HTERT RPE-1 (cell line): Measurements from ENCODE around the gene FYCO1.

Source experiments
- in situ Hi-C: fragments of 300-500 bp; cut with MboI; formaldehyde crosslinking; loops from 4 replicates; pipeline ENCODE4 v1.14.3; 2020; ENCODE audit warnings: low sequenced_read_pairs

FYCO1 gene

GRCh38 chr3:45944830-45945620 lies 50.6 kb downstream of the FYCO1 start:
- in situ Hi-C loops: no loop called here

DNA sequence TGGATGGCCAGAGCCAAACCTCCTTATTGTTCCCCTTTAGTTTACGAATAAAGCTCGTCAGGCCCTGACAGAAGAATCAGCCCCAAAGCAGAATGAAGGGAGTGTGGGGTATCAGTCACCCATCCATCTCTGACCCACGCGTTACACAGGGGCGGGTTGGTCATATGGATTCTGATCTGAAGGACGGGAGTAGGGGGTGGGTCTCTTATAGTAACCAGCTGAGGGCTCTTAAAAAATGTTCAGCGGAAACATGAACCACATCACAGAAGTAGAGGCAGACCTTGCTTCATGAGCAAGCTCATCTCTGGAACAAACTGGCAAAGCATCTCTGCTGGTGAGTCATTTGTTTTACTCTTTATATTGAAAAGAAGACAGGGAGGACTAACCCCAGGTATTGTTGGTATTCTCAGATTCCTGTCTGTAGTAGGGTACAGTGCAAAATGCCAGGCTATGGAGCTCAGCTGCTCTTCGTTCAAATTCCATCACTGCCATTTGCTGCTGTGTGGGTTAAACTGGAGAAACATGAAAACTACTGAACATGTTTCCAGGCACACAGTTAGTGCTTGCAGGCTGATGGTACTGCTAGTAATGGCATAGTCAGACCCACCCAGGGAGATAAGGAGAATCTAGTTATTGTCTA lies 52.3 kb downstream of the FYCO1 start, which contains the start of gene CXCR6:
Gene CXCR6, plus strand, starts transcription at position 258 of the 640 bp plus-strand sequence. CDS start 3,018 bp downstream, outside the sequence.
- in situ Hi-C loops: no loop called here

DNA sequence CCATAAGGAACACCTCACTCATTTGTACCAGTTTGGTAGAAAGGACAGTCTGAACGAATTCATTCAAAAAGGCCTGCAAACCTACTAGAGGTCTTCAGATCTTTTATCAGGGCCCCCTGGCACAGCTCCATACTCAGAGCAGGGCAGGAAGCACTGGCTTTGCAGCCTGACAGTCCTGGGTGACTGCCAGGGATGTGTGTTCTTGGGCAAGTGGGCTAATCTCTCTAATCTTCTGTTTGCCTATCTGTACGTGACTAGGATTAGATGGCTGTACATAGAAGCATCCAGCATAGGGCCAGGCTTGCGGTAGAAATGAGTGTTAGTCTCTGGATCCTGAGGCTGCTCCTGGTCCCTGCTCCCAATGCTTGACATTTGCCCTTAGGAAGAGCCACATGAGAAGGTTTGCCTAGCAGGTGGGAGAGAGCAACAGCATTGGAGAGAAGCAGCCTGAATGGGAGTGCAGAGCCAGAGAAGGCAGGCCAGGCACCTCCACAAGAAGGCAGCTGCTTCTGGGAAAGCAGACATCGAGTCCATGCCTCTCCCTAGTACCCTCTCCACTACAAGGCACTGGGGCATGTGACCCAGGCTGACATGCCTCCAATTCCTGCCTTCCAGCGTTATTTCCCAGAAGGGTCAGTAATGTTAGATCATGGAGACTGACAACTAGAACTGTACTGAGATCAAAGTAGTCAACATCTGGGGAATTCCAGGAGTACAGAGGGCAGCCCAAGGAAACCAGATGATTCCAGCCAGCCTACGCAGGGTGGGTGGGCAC lies 53.4 kb downstream of the FYCO1 start:
- in situ Hi-C loops: no loop called here

DNA sequence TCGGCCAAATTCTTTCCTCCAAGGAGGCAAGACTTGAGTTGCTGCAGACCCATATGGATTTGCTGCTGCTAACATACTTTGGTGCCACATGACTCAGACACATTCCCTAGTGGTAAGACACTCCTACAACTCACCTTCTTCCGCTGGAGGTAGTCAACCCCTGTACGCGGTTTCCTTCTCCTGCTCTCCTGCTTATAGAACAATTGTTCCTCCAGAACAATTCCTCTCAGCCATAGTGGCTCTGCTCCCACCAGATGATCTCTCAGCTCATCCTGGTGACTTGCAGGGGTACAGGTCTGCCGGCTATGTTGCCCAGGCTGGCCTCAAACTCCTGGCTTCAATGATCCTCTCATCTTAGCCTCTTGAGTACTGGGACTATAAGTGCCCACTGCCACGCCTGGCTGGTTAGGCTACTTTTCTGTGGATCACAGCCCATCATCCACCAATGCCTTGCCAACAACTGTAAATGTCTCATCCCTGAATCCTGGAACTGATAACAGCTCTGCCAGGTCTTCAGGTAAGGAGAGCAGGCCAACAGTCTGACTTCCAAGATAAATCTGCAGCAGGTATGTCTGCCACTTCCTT lies 54.8 kb downstream of the FYCO1 start:
- in situ Hi-C loops: no loop called here

- in situ Hi-C loops: no loop called here
Measured at GRCh38 chr3:45940004-45940780, 55.4 kb downstream of the FYCO1 start.

DNA sequence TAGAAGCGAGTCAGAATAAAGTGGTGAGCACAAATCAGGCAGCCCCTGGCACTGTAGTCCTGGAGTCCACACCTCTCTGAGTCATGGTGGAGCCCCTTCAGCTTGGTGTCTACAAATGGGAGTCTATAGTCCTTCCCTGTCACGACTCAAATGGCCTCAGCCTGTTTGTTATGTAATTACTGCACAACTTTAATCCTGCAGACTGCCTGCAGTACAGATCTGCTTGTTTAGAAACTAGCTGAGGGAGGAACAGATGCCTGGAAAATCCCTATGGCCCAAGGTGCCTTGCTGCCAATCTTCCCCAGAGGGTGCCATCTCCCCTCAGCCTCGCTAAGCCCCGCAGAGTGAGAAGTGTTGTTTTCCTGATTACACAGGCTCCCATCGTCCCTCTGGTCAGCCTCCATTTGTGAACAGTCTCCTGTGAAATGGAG lies 56.3 kb downstream of the FYCO1 start:
- in situ Hi-C loops: no loop called here

GRCh38 chr3:45938864-45939263 lies 56.8 kb downstream of the FYCO1 start:
- in situ Hi-C loops: no loop called here

DNA sequence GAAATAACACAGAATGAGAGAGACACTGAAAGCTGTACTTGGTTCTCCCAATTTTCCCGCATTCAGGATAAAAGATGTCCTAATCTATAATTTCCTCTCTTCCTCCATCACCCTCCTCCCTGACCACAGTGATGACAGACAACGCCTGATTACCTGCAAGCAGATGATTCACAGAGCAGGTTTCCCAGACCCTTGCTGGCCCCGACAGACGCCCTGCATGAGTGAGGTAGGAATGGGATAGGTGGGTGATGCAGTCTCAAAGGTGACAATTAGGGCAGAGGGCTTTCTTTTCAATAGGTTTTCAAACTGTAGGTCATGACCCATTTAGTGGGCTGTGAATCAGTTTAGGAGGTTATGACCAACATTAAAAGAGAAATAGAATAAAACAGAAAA lies 57.6 kb downstream of the FYCO1 start:
- in situ Hi-C loops: no loop called here

DNA sequence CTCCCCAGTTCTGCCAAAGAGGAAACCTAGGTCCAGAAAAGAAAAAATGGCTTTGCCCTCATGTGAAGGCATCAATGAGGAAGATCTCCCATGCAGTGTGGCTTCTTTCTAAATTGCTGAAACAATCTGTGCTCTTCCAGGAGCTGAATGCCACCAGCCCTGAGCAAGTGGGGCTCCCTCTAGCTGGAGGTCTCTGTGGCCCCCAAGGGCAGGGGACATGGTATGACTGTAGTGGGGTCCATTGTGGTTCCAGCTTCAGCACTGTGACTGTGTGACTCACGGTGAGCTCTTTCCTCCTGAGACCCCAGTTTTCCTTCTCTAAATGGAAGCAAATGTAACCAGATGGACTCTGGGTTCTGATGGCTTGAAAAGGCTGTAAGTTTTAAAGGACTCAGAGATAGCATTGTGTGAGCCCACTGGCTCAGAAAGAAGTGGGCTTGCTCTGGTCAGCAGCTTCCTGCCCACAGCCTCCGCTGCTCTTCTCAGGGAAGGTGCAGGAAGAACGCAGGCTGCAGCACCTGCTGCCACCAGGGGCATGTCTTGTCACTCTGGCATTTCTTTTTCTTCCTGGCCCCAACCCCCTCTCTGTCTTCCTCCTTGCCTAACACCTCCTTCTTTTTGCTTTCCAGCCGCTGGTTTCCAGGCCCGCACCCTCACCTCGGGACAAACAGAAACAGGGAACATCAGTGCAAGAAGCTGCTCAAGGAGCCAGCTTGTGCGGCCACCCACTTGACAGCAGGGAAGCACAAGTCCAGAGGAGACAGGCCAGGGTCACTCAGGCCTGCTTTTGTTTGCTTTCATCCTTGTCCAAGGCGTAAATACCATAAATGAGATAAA lies 58.2 kb downstream of the FYCO1 start:
- in situ Hi-C loops: no loop called here

- in situ Hi-C loops: no loop called here
Measured at GRCh38 chr3:45936261-45936660, 59.4 kb downstream of the FYCO1 start.

GRCh38 chr3:45933591-45933990 lies 62.0 kb downstream of the FYCO1 start:
- in situ Hi-C loops: no loop called here

GRCh38 chr3:45932112-45932511 lies 63.5 kb downstream of the FYCO1 start:
- in situ Hi-C loops: no loop called here

DNA sequence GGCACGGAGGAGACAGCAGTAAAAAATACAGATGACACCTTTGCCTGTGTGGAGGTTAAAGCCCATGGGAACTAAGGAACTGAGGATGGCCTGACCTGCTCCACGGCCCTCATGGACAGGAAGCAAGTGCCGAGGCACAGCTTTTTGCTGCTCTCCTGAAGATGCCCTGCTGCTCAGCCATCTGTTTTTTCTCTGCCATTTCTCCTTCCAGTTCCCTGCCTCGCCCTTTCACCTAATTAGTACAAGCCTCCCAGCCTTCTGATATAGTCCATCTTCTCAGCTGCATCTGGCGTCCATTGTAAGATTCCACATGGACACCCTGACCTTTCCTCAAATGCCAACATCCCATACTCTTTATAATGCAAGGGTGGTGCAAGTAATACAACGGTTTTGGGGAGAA lies 64.1 kb downstream of the FYCO1 start:
- in situ Hi-C loops: no loop called here

DNA sequence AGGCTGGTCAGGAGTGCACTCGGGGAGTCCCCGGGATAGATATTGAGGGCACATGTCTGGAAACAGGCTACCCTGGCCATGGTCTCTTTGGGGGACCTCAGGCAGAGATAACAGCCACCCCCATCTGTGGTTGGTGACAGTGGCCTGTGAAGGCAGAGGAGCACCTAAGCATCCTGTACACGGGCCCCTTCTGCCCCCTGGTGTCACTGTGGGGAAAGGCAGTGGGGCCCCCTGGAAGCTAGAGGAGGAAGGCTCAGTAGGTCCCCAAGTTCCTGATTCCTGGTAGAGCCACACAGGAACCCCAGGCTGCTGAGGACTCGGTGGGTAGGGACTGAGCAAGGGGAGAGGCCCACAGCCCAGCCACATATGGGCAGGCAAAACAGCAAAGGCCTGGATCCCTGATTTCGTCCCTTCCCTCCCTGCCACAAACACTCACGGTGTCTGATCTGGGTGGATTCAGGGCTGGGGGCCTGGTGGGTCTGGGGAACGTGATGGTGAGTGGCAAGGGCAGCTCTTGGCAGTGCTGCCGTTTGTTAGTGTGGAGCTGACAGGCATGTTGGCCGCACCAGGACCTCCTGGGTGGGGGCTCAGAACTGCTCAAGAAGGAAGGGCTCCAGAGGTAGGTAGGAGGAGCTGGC lies 66.5 kb downstream of the FYCO1 start:
- in situ Hi-C loops: no loop called here

DNA sequence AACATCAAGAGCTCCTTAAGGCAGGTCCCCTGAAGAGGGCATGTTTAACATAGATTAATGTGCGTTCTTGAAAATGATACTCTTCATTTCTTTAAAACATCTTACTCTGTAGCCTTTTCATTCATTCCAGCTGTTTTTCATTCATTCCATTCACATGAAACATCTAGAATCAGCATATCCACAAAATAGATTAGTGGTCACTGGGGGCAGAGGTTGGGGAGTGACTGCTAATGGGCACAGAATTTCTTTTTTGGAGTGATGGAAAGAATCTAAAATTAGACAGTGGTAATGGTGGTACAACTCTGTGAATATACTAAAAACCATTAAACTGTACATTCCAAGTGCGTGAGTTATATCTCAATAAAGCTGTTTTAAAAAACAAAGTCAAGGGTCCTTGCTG lies 67.7 kb downstream of the FYCO1 start:
- in situ Hi-C loops: no loop called here

- in situ Hi-C loops: no loop called here
Measured at GRCh38 chr3:45923755-45924154, 71.9 kb downstream of the FYCO1 start.

DNA sequence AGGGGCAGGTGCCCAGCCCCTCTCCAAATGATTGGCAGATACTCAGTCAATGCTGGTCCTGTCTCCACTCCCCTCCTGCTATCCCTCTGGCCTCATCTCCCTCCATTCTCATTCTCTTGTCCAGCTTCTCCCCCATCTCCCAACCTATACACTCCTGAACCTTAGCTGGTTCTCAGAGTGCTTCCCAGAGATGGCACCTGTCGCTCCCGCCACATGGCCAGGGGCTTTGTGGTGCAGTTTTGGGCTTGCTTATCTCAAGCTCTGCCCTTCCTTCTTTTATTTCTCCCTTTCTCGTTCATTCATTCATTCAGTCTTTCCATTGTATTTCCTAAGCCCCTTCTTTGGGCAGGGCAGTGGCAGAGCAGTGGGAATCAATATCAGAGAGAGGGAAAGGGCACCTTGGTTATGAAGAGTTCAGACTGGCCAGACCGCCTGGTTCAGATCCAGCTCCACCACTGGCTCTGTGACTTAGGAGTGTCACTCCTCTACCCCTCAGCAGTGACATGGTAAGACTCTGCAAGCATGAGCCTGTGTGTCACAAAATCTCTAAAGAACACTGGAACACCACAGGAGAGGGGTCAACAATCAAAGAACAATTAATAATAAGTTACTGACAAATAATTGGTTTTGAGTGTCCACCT lies 72.6 kb downstream of the FYCO1 start:
- in situ Hi-C loops: no loop called here

DNA sequence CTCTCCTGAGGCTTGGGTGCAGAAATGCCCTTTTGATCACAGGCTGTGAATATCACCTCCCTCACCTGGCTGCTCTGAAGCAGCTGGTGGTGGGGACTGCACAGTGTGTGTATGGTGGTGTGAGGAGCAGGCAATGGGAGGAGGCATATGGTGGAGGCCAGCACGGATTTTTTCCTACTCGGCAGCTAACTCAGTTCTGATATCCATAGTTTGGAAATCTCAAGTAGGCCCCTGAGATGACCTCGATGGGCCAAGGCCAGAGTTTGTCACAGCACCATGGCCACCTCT lies 73.6 kb downstream of the FYCO1 start:
- in situ Hi-C loops: no loop called here
